GM11168 (cell line): Measurements from ENCODE around the gene SMOC1.

Experiments
- in situ Hi-C: fragments of 300-500 bp; cut with MboI; formaldehyde crosslinking; loops from one replicate; pipeline ENCODE4 v1.12.0; 2022; ENCODE audit warnings: low sequenced_read_pairs; ENCODE audit not compliant: unreplicated experiment

SMOC1 gene

GRCh38 chr14:70029296-70030132 lies 150.3 kb downstream of the SMOC1 start:
- in situ Hi-C loops: loop anchor here (5.0 to 25.0 kb wide), 2 partner anchors 207 to 442 kb away; no protein-coding TSS in a partner anchor

GRCh38 chr14:70032016-70032415 lies 152.8 kb downstream of the SMOC1 start:
- in situ Hi-C loops: loop anchor here (25.0 kb wide), 1 partner anchor 445 kb away; no protein-coding TSS in a partner anchor

GRCh38 chr14:70032447-70032846 lies 153.2 kb downstream of the SMOC1 start:
- in situ Hi-C loops: loop anchor here (25.0 kb wide), 1 partner anchor 445 kb away; no protein-coding TSS in a partner anchor

GRCh38 chr14:70033116-70033515 lies 153.9 kb downstream of the SMOC1 start:
- in situ Hi-C loops: loop anchor here (25.0 kb wide), 1 partner anchor 446 kb away; no protein-coding TSS in a partner anchor

- in situ Hi-C loops: loop anchor here (25.0 kb wide), 1 partner anchor 446 kb away; no protein-coding TSS in a partner anchor
Observed at GRCh38 chr14:70033561-70033960, 154.3 kb downstream of the SMOC1 start.

- in situ Hi-C loops: loop anchor here (25.0 kb wide), 1 partner anchor 447 kb away; no protein-coding TSS in a partner anchor
Observed at GRCh38 chr14:70034257-70034656, 155.0 kb downstream of the SMOC1 start.

GRCh38 chr14:70036665-70037064 lies 157.4 kb downstream of the SMOC1 start:
- in situ Hi-C loops: loop anchor here (25.0 kb wide), 1 partner anchor 449 kb away; no protein-coding TSS in a partner anchor

GRCh38 chr14:70043001-70043400 lies 163.8 kb downstream of the SMOC1 start:
- in situ Hi-C loops: loop anchor here (25.0 kb wide), 1 partner anchor 456 kb away; no protein-coding TSS in a partner anchor

GRCh38 chr14:70045310-70045709 lies 166.1 kb downstream of the SMOC1 start:
- in situ Hi-C loops: loop anchor here (25.0 kb wide), 1 partner anchor 458 kb away; no protein-coding TSS in a partner anchor

- in situ Hi-C loops: loop anchor here (25.0 kb wide), 1 partner anchor 459 kb away; no protein-coding TSS in a partner anchor
Observed at GRCh38 chr14:70045844-70046535, 166.8 kb downstream of the SMOC1 start.

- in situ Hi-C loops: loop anchor here (25.0 kb wide), 1 partner anchor 460 kb away; no protein-coding TSS in a partner anchor
Observed at GRCh38 chr14:70047598-70048312, 168.5 kb downstream of the SMOC1 start.

- in situ Hi-C loops: loop anchor here (25.0 kb wide), 1 partner anchor 461 kb away; no protein-coding TSS in a partner anchor
Observed at GRCh38 chr14:70048313-70048654, 169.1 kb downstream of the SMOC1 start.

- in situ Hi-C loops: loop anchor here (25.0 kb wide), 1 partner anchor 462 kb away; no protein-coding TSS in a partner anchor
Observed at GRCh38 chr14:70049605-70050004, 170.4 kb downstream of the SMOC1 start.

- in situ Hi-C loops: no loop called here
Observed at GRCh38 chr14:70050136-70050535, 170.9 kb downstream of the SMOC1 start.

GRCh38 chr14:70052990-70053389 lies 173.8 kb downstream of the SMOC1 start:
- in situ Hi-C loops: no loop called here

GRCh38 chr14:70057519-70058136 lies 178.4 kb downstream of the SMOC1 start:
- in situ Hi-C loops: no loop called here

- in situ Hi-C loops: no loop called here
Observed at GRCh38 chr14:70059545-70059944, 180.3 kb downstream of the SMOC1 start.

GRCh38 chr14:70061108-70061507 lies 181.9 kb downstream of the SMOC1 start:
- in situ Hi-C loops: no loop called here

GRCh38 chr14:70064136-70064865 lies 185.1 kb downstream of the SMOC1 start:
- in situ Hi-C loops: no loop called here
